ENCODE results near the gene CHN2. TPM values are rescaled to one million over a fixed set of nuclear protein-coding genes. Genes with fewer than 3 reads are reported as not detected.

CHN2 gene
- polyA plus RNA-seq, 1 donor = 10.5 TPM

- no peak for DNase-seq
Measured at GRCh38 chr7:29369909-29370488, 175.4 kb downstream of the CHN2 start.

- no peak for DNase-seq
Measured at GRCh38 chr7:29370531-29371314, 176.1 kb downstream of the CHN2 start.

- no peak for DNase-seq
Measured at GRCh38 chr7:29371472-29371871, 176.9 kb downstream of the CHN2 start.

GRCh38 chr7:29372351-29373090 is 177.9 kb downstream of the CHN2 start:
- DNase-seq = no peak

GRCh38 chr7:29375641-29376562 is 181.3 kb downstream of the CHN2 start:
- no peak for DNase-seq

- no peak for DNase-seq
Measured at GRCh38 chr7:29377718-29378117, 183.1 kb downstream of the CHN2 start.

GRCh38 chr7:29379551-29379950 is 185.0 kb downstream of the CHN2 start:
- no peak for DNase-seq

- DNase-seq = no peak
Measured at GRCh38 chr7:29381206-29382094, 186.9 kb downstream of the CHN2 start.

- no peak for DNase-seq
Measured at GRCh38 chr7:29384277-29384676, 189.7 kb downstream of the CHN2 start.

- no peak for DNase-seq
Measured at GRCh38 chr7:29385214-29385814, 190.7 kb downstream of the CHN2 start.

- no peak for DNase-seq
Measured at GRCh38 chr7:29386196-29386765, 191.7 kb downstream of the CHN2 start.

GRCh38 chr7:29391262-29391661 is 196.7 kb downstream of the CHN2 start:
- no peak for DNase-seq

GRCh38 chr7:29394321-29394720 is 199.7 kb downstream of the CHN2 start:
- DNase-seq = no peak

- DNase-seq = no peak
Measured at GRCh38 chr7:29396563-29396962, 202.0 kb downstream of the CHN2 start.

GRCh38 chr7:29397398-29397797 is 202.8 kb downstream of the CHN2 start:
- DNase-seq = no peak

GRCh38 chr7:29398011-29398410 is 203.4 kb downstream of the CHN2 start:
- DNase-seq = no peak

- no peak for DNase-seq
Measured at GRCh38 chr7:29400437-29400836, 205.9 kb downstream of the CHN2 start.

- no peak for DNase-seq
Measured at GRCh38 chr7:29401769-29402168, 207.2 kb downstream of the CHN2 start.

- DNase-seq = no peak
Measured at GRCh38 chr7:29405891-29406290, 211.3 kb downstream of the CHN2 start.

- no peak for DNase-seq
Measured at GRCh38 chr7:29406366-29406765, 211.8 kb downstream of the CHN2 start.

- DNase-seq = peak; percentile 86
Measured at GRCh38 chr7:29408841-29409243, 214.3 kb downstream of the CHN2 start.
